HG03571 (cell line): ENCODE data around the gene BOD1L1.

Source experiments
- ATAC-seq: cut with Tn5 transposase; IDR thresholded peaks from one replicate; pipeline ENCODE4 v1.9.1; 2021; ENCODE audit not compliant: unreplicated experiment

Gene BOD1L1

DNA sequence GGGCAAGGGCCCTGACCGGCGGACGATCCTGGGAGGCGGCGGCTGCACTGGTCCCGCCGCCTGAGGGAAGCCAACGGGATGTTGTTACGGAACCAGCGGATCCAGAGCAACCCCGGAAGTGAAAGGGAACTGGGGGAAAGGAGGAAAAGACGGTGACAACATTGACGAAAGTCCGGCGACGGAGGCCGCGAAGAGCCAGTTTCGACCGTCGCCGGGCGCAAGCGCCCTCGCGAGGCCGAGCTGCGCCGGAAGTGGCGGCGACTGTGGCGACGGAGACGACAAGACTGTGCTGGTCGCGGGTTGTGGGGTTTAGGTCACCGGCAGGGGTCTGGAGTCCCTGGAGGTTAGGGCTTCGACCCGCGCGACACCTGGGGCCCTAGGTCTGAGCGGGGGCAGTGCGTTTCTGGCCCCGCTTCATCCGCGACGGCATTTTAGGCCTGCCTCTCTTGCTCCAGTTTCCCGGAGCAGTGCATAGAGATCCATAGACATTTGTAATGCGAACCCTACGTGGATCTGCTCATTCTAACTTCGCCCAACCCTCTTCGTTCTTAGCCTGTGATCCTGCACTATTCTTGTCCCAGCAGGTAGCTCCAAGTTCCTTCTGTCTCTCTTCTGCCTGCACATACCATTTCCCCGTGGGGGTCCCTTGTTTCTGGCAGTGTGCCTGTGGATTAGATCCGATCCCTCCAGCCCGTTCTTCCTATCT lies at the start of gene BOD1L1:
TSS of gene BOD1L1 (minus strand) at position 120 of the 706 bp plus-strand sequence. CDS start 138 bp downstream, outside the sequence.
- ATAC-seq = peak; percentile 92

DNA sequence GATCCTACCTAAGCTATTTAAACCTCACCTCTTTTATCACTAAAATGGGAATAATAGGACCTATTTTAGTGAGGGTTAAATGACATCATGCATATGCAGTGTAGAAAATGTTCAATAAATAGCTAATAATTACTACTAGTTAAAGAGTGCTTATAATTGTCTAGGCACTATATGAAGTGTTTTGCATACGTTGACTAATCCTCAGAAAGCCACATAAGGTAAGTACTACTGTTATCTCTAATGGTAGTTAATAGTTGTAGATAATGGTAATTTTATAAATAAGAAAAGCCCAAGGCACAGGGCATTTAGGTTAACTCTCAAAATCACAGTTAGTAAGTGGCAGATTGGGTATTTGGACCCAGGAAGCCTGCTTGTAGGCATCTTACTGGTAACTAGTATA lies 47.4 kb upstream of the BOD1L1 start:
- no peak for ATAC-seq

DNA sequence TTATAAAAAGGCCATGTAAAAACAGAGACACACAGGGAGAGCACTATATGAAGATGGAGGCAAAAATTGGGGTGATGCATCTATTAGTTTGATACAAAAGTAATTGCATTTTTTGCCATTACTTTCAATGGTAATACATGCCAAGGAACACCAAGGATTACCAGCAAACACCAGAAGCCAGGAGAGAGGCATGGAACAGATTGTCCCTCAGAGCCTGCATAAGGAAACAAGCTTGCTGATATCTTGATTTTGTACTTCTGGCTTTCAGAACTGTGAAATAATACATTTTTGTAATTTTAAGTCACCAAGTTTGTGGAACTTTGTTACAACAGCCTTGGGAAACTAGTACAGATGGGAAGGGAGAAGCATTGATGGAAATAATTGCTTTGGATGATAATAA lies 45.6 kb upstream of the BOD1L1 start:
- ATAC-seq = no peak

DNA sequence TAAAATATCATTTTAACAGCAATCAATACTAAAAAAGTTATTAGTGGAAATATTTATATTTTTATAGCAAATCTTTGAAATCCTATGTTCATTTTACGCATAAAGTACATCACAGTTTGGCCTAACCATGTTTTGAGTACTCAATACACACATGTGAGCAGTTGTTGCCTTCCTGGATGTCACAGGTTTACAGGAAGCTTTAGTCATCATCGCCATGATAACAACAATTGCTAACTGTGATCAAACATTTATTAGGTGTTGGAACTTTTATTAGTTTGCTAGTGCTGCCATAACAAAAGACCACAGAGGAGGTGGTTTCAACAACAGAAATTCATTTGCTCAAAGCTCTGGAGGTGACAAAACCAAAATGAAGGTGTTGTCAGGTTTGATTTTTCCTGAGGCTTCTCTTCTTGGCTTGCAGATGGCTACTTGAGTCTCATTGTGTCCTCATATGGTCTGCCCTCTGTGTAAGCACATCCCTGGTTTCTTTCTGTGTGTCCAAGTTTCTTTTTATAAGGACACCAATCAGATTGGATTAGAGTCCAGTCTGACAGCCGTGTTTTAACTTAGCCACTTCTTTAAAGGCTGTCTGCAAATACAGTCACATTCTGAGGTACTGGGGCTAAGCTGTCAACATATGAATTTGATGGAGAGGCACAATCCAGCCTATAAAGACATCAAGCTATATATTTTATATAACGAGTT lies 43.1 kb upstream of the BOD1L1 start:
- ATAC-seq = no peak

DNA sequence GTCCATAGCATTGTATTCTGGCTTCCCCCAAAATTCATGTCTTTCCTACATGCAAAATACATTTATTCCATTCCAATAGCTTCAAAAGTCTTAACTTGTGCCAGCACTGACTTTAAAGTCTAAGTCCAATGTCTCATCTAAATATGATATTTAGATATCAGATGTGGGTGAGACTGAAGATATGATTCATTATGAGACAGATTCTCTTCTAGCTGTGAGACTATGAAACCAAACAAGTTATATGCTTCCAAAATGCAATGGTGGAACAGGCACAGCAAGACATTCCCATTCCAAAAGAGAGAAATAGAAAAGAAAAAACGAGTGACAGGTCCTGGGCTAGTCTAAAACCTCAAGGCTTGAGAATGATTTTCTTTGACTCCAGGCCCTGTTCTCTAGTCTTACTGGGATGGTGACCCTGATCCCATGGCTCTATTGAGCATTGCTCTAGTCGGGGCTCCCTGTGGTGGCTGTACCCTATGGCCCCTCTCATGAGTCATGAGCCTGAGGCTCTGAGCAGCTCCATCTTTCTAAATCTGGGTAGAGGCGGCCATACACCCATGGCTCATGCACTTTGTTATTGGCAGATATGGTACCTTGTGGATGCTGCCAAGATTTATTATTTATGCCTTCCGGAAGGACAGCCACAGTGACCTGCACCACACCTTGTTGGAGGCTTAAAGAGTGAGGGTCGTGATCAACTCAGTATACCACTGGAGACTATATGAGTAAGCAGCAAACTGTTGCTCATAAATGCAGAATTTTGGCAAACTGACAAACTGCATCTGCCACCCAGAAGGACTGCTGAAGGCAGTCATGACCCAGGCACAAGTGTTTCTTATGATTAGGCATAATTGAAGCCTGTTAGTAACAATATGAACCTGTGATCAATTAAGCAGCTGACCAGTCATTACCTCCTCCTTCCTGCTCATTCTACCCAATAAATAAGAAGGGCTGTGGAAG lies 38.5 kb upstream of the BOD1L1 start:
- no peak for ATAC-seq

DNA sequence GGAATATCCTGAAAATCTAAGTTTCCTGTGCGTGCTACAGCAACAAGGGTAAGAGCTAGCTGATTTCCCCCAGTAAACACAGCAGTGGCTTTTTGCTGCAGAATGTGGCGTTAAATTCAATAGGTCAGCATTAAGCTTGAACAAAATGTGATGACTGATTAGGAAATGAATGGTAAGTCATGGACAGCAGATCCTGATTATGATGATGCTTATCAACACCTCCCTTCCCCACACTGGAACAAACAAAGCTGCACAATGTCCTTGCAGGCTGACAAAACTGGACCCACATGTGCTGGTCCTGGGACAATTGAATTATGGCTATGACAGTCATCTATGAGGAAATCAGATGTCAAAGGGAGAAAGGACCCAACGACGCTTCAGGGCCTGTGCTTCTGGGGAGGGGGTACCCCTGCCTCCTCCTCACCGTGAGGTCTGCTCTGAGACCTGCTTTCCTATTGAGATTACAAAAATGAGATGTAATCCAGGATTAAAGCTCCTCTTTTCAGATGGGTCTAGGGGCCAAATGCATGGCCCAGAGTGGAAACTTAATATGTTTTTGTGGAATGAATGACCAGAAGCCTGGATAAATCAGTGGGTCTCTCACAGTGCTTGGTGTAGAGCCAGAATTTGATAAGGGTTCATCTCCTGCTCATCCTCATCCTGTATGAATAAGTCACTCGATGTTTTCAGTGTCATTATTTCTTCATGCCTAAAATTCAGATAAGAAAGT lies 32.0 kb upstream of the BOD1L1 start:
- ATAC-seq = no peak

DNA sequence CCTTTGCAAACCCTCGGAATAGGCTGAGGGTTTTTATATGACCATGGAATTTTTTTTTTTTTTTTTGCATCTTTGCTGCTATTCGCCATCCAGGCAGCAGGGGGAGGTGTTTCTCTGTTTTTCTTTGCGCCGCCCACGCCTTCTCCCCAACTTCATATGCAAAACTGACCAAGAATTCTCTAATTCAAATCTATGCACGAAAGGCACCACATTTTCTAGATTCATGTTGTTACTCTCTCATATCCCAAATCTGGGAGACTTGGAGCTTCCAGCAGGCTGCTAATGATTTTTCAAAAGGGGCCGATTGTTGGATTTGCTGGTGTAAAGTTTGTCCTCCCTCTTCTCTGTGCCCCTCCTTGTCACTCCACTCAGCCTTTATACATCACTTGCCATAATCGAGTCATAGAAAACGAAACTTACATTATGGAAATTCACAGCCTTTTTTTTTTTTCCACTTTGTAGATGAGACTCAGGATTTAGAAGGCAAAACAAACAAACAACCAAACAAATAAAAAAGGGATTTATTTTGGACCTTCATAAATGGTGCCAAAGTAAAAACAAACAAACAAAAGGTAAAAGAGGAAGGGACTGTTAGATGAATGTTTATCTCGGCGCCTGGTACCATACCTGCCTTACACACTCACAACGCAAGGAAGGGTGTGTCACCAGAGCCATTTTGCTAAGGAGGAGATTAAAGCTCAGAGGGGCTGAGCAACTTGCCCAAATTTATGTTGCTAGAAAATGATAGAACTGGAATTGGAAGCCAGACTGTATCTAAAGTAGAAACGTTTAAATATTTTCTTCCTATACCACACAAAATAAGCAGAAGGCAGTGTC lies 29.3 kb upstream of the BOD1L1 start:
- ATAC-seq = no peak

DNA sequence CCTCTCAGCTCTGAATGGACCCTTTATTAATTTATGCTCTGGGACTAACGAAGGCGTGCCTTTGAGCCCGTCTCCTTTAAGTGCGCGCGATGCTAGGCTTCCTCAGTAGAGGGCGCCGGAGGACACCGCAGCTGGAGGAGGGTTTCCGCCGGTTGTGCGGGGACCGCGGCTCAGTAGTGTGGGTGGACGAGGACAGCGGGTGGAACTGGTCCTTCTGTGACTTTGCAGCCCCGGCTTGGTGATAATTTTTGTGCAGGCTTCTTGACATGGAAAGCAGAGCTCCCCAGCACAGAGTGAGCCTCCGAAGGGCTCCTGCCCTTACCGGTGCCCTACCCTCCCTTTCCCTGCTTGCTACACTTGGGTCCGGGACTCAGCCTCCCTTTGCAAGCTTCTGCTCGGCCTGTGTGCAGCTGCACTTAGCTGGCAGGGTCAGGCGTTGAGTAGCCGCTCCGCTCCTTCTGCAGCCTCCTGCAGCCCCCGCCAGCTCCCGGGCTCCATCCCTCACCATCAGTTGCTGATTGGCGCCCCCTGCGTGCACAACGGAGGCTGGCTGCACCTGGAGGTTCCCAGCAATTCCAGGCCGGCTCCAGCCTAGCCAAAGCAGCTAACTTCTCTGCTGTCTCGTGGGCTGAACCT lies 26.8 kb upstream of the BOD1L1 start:
- peak; percentile 87 for ATAC-seq

DNA sequence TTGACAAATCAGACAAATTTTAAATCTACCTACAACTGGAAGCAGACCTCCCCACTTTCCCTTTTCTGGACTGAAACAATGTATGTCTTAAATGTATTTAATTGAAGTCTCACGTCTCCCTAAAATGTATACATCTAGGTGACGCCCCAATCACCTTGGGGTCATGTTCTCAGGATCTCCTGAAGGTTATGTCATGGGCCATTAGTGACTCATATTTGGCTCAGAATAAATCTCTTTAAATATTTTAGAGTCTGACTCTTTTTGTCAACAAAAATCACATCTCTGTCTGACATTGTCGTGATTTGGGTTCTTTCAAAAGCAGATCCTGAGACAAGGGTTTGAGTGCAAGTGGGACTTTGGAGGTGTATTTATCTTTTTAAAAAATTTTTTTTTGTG lies 26.2 kb upstream of the BOD1L1 start:
- no peak for ATAC-seq

DNA sequence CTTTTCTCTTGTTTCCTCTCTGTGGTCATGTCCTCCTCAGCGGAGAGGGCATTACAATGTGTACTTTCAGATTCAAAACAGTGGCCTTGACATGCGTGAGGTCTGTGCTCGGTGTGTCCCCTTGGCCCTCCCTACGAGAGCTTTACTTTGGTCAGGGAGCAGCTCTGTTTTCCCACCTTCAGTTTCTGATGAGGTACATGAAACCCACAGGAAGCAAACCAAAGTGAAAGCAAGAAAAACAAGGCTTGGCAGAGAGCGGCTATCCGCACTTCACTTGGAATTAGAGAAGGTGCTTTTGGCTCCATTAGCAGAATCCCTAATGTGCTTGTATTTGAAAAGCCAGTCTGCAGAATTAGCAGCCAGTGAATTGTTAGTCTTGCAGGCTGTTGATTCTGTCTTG lies 19.5 kb upstream of the BOD1L1 start:
- no peak for ATAC-seq

DNA sequence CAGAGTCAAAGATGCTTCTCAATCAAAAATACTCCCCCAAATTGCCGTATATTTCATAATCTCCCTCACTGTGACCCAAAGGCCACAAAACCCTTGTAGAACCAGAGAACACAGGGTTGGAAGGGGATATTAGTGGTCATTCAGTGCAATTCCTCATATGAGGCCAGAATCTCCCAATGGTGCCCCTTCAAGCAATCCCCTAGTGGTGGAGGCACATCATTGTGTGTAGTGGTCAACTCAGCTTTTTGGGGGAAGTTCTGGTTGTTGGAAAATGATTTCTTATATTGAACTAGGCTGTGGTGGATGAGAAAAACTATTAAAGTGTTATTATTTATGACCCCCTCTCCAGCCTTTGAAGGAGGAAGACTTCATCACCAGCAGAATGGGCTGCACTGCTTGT lies 17.6 kb upstream of the BOD1L1 start:
- no peak for ATAC-seq

DNA sequence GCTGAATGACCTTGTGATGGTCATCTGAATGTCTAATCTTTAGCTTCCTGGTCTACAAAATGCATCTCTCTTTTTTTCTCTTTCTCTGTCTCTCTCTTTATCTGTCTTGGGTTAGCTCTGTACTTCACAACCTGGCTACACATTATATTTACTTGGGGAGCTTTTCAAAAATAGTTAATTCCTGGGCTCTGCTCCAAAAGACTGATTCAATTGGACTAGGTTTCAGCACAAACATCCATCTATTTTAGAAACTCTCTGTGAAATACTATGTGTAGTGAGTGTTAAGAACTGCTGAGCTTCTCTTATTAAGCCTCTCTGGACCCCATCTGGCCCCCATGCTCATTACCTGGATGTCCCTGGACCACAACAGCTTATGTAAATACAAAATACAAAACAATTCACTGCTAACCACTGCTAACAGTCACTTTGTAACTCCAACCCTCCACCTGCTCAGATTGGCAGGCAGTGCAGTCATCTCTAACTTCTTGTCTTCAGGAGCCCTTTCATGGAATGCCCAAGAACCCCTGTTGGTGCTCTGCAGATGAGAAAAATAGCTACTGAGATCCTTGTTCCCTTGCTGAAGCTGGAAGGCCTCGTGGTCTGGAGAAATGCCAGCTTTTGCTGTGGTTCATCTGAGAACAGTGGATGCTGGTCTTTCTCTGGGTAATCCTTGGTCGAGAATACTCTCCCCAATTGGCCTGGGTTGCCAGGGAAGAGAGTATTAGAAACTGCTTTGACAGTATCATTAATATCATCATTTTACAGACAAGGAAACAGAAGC lies 14.8 kb upstream of the BOD1L1 start:
- ATAC-seq = no peak

DNA sequence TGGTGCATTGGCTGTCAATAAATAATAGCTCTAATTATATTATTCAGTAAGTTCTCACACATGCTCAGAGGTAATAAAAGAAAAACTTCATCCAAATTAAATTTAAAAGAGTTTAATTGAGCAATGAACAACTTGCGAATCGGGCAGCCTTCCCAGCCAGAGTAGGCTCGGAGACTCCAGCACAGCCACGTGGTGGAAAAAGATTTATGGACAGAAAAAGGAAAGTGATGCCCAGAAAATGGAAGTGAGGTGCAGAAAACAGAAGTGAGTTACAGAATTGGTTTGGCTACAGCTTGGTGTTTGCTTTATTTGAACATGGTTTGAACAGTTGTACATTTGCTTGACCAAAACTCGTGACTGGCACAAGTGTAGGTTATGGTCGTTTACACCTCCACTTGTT lies 13.6 kb upstream of the BOD1L1 start:
- no peak for ATAC-seq

DNA sequence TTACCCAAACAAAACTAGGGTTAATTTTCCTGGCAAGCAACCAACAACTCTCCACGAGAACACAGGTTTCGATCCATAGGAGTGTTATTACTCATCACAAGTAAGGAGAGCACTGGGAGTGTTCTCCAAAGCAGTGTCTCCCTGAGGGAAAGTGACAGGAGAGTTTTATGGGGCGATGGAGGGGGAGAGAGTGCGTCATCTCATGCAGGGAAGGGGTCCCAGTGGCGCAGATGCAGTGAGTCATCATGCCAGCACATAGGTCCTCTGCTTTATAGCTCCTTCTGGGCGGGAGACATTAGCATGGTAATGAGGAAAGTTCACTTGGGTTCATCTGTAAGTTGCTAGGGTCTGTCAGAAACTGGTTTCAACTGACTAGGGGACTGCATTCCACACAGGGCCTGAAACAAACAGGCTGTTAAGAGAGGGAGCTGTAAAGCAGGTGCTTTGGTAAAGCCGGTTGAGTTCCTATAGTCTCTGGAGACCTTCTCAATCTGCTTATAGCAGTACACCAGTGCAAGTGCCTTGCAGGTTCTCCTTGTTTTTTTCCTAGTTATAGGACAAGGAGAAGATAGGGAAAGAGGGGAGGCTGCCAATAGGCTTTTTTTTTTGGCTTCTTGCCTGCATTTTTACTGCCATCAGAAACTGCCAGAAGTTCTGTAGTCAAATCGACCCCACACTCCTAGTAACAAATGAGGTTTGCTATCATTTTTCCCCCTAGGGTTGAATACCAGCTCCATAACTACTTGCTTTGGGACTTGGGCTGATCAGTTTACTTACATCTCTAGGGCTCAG lies 12.8 kb upstream of the BOD1L1 start:
- no peak for ATAC-seq

DNA sequence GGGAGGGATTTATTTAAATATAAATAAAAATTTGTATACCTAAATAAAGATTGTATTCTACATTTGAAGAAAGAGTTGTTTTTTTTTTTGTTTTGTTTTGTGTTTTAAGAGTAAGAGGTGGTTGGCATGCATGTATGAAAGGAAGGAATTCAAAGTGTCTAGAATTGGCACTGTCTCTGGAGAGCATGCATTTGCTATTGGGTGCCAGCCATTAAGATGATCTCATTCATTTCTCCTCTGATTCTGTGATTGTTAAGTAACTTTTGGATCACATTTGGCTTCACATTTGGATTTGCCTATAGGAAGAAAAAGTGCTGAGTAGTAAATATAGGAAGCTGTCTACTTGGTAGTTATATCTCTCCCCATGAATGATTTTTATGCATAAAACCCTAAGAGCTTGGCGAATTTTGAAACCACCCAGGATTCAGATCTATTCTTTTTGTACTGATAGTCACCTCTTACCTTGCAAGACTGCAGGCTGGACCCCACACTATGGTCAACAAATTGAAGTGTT lies 7.8 kb upstream of the BOD1L1 start:
- no peak for ATAC-seq

DNA sequence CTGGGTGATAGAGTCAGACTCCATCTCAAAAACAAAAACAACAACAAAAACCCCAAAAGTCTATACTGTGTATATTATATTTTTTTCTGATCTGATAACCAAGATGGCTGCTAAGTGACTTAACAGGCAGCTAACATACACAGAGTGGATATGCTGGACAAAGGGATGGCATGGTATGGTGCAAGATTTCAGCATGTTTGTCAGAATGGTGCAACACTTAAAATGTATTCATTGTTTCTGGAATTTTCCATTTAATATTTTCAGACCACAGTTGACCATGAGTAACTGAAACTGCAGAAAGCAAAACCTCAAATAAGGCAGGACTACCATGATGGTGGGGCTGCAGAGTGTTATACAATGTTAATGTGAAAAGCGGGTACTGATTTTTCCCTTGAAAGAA lies 6.1 kb upstream of the BOD1L1 start:
- ATAC-seq = no peak

DNA sequence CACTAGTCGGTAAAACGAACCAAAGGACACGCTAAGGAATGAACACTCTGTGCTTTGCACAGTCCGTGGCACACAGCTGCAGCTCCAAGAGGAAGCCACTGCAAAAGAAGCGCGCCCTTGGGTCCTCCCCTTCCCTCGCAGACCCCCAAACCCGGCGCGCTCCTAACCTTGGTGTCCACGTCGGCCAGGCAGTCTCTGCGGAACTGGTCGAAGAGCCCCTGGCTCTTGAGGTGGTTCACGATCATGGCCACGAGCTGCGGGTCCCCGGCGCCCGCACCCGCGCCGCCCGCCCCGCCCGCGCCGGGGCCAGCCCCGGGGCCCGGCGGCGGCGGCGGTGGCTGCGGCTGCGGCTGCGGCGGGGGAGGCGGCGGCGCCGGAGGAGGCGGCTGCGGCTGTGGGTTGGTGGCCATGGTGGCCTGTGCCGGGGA lies 333 bp downstream of the BOD1L1 start:
- ATAC-seq = no peak
